Measurements from ENCODE around the gene RAB27A. TPM values are rescaled to one million over a fixed set of nuclear protein-coding genes. Genes with fewer than 3 reads are reported as not detected.
A peak's percentile ranks its signal among the peaks of the same experiment; 100 is the strongest.
"Not testable (repeated sequence)": the region's sequence is repeated elsewhere in the genome, so short reads cannot be mapped to it uniquely, and the experiment has no call there.

Gene RAB27A
- total RNA-seq, 1 donor from 2014 or later: 13.1 TPM

- Mint-ChIP-seq H3K9me3 (no peaks in the 10 kb centered on the region), H3K27ac (no peak overlapping the region), H3K4me1 (peaks cover 15% of the 10 kb centered on the region), H3K4me3 (no peak overlapping the region), H3K36me3 (no peaks in the 10 kb centered on the region), H3K27me3 (ENCODE audit: low read depth) (no peaks in the 10 kb centered on the region)
- TF ChIP-seq CTCF (IDR thresholded peaks at IDR 0.05; ENCODE audit: unreplicated experiment): no peak
- no peak for DNase-seq (ENCODE audit: low spot score in 2 of 2, unreplicated experiment in 2 of 2)
Observed at GRCh38 chr15:55322467-55322866, 32.9 kb upstream of the RAB27A start.

GRCh38 chr15:55320963-55321362, 31.4 kb upstream of the RAB27A start:
- DNase-seq (ENCODE audit: low spot score in 2 of 2, unreplicated experiment in 2 of 2): no peak
- Mint-ChIP-seq H3K4me1 (peaks cover 21% of the 10 kb centered on the region), H3K27ac (no peak overlapping the region), H3K36me3 (peaks cover 3% of the 10 kb centered on the region), H3K9me3 (no peaks in the 10 kb centered on the region), H3K27me3 (ENCODE audit: low read depth) (no peaks in the 10 kb centered on the region), H3K4me3 (no peak overlapping the region)
- no peak for TF ChIP-seq CTCF (IDR thresholded peaks at IDR 0.05; ENCODE audit: unreplicated experiment)

GRCh38 chr15:55320238-55320550, 30.6 kb upstream of the RAB27A start:
- no peak for DNase-seq (ENCODE audit: low spot score in 2 of 2, unreplicated experiment in 2 of 2)
- no peaks in the 10 kb centered on the region for H3K9me3 Mint-ChIP-seq
- H3K4me3 Mint-ChIP-seq: peak overlapping the region; percentile 60
- peak overlapping the region; percentile 67 for H3K27ac Mint-ChIP-seq
- H3K27me3 Mint-ChIP-seq (ENCODE audit: low read depth): no peaks in the 10 kb centered on the region
- H3K36me3 Mint-ChIP-seq: peaks cover 3% of the 10 kb centered on the region
- H3K4me1 Mint-ChIP-seq: peaks cover 21% of the 10 kb centered on the region
- no peak for TF ChIP-seq CTCF (IDR thresholded peaks at IDR 0.05; ENCODE audit: unreplicated experiment)

- H3K4me3 Mint-ChIP-seq: peak overlapping the region; percentile 96
- H3K27ac Mint-ChIP-seq: peak overlapping the region; percentile 67
- DNase-seq (ENCODE audit: low spot score in 2 of 2, unreplicated experiment in 2 of 2): no peak
- H3K27me3 Mint-ChIP-seq (ENCODE audit: low read depth): no peaks in the 10 kb centered on the region
- no peak for TF ChIP-seq CTCF (IDR thresholded peaks at IDR 0.05; ENCODE audit: unreplicated experiment)
- peaks cover 21% of the 10 kb centered on the region for H3K4me1 Mint-ChIP-seq
- H3K9me3 Mint-ChIP-seq: no peaks in the 10 kb centered on the region
- peaks cover 3% of the 10 kb centered on the region for H3K36me3 Mint-ChIP-seq
Observed at GRCh38 chr15:55319537-55320237, 30.1 kb upstream of the RAB27A start.

- peak within 1 kb of the TSS; percentile 98 for H3K27ac Mint-ChIP-seq
- no peaks in the 10 kb centered on the region for H3K9me3 Mint-ChIP-seq
- peaks cover 21% of the 10 kb centered on the region for H3K4me1 Mint-ChIP-seq
- H3K4me3 Mint-ChIP-seq: peak within 1 kb of the TSS; percentile 96
- peaks cover 3% of the 10 kb centered on the region for H3K36me3 Mint-ChIP-seq
- no peak for TF ChIP-seq CTCF (IDR thresholded peaks at IDR 0.05; ENCODE audit: unreplicated experiment)
- H3K27me3 Mint-ChIP-seq (ENCODE audit: low read depth): no peaks in the 10 kb centered on the region
- DNase-seq (ENCODE audit: low spot score in 2 of 2, unreplicated experiment in 2 of 2): peak; percentile 51 to 72
Observed at GRCh38 chr15:55318588-55319494, 29.2 kb upstream of the RAB27A start, which contains the start of the genes PIGB and PIGBOS1. Gene PIGB, plus strand, starts transcription at chr15:55319222. Its CDS starts 29 bp downstream, at chr15:55319251. Gene PIGBOS1, minus strand, starts transcription at chr15:55319123. Its CDS starts 1,331 bp downstream, at chr15:55317792.

GRCh38 chr15:55302801-55303200, 13.2 kb upstream of the RAB27A start:
- Mint-ChIP-seq H3K36me3 (peaks cover 27% of the 10 kb centered on the region), H3K9me3 (peaks cover 31% of the 10 kb centered on the region)
- DNase-seq (ENCODE audit: low spot score in 2 of 2, unreplicated experiment in 2 of 2); H3K27me3 Mint-ChIP-seq (ENCODE audit: low read depth); H3K4me3 Mint-ChIP-seq; H3K4me1 Mint-ChIP-seq; H3K27ac Mint-ChIP-seq: not testable (repeated sequence)
